PC-3 (cell line): ENCODE data around the gene TMEM163.

ENCODE experiments used
- EZH2 ChIP-seq: fragments of 300-600 bp; sonication (generic); IDR thresholded peaks from one replicate; pipeline ENCODE4 v1.6.1; 2017; ENCODE audit warnings: antibody characterized with exemption, mild to moderate bottlenecking, low read length; ENCODE audit not compliant: unreplicated experiment
- TF ChIP-seq, protein P1 (sequence below): fragments of 300-600 bp; sonication (generic); conservative IDR thresholded peaks from 2 replicates; pipeline ENCODE4 v1.5.1; 2017; ENCODE audit warnings: antibody characterized with exemption, low read depth, mild to moderate bottlenecking, low read length

DNA sequence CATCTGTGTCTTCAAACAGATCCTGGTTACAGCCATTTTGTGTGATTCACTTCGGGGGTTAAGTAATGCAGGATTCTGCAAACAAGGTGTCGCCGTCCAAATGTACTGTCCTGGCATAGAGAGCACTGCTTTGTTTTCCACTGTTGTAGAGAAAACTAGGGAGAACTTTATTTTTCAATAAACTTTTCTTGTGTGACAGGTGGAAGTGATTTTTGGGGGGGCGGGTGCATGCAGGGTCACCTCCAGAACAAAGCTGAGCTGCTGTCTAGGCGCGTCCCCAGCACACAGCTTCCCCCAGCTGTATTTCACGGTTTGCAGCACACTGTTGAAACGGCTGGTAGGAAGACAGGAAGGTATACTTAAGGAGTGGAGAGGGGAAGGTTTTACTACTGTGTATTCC is 264.4 kb downstream of the TMEM163 start:
- TF ChIP-seq, protein P1, sequence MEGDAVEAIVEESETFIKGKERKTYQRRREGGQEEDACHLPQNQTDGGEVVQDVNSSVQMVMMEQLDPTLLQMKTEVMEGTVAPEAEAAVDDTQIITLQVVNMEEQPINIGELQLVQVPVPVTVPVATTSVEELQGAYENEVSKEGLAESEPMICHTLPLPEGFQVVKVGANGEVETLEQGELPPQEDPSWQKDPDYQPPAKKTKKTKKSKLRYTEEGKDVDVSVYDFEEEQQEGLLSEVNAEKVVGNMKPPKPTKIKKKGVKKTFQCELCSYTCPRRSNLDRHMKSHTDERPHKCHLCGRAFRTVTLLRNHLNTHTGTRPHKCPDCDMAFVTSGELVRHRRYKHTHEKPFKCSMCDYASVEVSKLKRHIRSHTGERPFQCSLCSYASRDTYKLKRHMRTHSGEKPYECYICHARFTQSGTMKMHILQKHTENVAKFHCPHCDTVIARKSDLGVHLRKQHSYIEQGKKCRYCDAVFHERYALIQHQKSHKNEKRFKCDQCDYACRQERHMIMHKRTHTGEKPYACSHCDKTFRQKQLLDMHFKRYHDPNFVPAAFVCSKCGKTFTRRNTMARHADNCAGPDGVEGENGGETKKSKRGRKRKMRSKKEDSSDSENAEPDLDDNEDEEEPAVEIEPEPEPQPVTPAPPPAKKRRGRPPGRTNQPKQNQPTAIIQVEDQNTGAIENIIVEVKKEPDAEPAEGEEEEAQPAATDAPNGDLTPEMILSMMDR, result no peak
- TF ChIP-seq EZH2, result no peak
